ENCODE measurements around the gene ATP8A2. TPM values are rescaled to one million over a fixed set of nuclear protein-coding genes. Genes with fewer than 3 reads are reported as not detected.

ATP8A2 gene
- total RNA-seq, 2 experiments from 2014 or later = not detected

DNA sequence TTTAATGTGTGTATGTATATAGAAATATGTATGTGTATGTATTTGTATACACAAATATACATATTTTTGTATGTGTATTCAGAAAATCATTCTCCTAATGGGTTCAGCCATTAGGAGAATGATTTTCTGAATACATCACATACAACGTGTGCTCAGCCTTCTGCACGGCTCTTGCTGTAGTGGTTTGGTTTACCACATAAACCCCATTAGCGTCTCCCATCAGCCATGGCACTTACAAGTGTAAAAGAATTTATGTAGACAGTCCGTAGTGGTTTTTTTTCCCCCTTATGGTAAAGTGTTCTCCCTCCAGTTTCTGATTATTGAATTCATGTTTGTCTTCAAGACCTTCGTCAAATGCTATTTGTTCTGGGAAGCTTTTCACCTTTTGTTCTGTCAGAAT lies 38.2 kb downstream of the ATP8A2 start:
- Histone ChIP-seq H3K9me3 (ENCODE audit: low read length) (no peaks in the 10 kb centered on the region), H3K4me1 (ENCODE audit: insufficient read depth, low read length, poor library complexity, severe bottlenecking) (no peaks in the 10 kb centered on the region), H3K27ac (ENCODE audit: low read depth, low read length, poor library complexity, severe bottlenecking) (no peak overlapping the region), H2AFZ (ENCODE audit: low read length) (no peak overlapping the region), H3K4me3 (ENCODE audit: low read depth, low read length, poor library complexity, severe bottlenecking) (no peak overlapping the region), H4K20me1 (ENCODE audit: insufficient read depth, low read length) (no peaks in the 10 kb centered on the region), H3K79me2 (ENCODE audit: insufficient read depth, low read depth, low read length) (no peaks in the 10 kb centered on the region), H3K9me2 (ENCODE audit: insufficient read depth, low read length) (no peaks in the 10 kb centered on the region), H3K36me3 (ENCODE audit: insufficient read depth, low read length) (no peaks in the 10 kb centered on the region), H3K4me2 (ENCODE audit: low read length) (no peak overlapping the region)
- BruUV-seq (replicated peaks) = no TSS peak
- intact Hi-C loops (cut with micrococcal nuclease; ENCODE audit: unreplicated experiment) = no loop called here
- TF ChIP-seq, protein P1, sequence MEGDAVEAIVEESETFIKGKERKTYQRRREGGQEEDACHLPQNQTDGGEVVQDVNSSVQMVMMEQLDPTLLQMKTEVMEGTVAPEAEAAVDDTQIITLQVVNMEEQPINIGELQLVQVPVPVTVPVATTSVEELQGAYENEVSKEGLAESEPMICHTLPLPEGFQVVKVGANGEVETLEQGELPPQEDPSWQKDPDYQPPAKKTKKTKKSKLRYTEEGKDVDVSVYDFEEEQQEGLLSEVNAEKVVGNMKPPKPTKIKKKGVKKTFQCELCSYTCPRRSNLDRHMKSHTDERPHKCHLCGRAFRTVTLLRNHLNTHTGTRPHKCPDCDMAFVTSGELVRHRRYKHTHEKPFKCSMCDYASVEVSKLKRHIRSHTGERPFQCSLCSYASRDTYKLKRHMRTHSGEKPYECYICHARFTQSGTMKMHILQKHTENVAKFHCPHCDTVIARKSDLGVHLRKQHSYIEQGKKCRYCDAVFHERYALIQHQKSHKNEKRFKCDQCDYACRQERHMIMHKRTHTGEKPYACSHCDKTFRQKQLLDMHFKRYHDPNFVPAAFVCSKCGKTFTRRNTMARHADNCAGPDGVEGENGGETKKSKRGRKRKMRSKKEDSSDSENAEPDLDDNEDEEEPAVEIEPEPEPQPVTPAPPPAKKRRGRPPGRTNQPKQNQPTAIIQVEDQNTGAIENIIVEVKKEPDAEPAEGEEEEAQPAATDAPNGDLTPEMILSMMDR (conservative IDR thresholded peaks at IDR 0.05; ENCODE audit: low read length) = no peak
- TF ChIP-seq EZH2phosphoT487 (IDR thresholded peaks at IDR 0.05; ENCODE audit: borderline replicate concordance, low read depth, low read length) = no peak
- CTCF ChIA-PET (ENCODE audit: unreplicated experiment) = no interaction called here
- no peak for DNase-seq (ENCODE audit: low spot score)
- POLR2A ChIA-PET = interaction anchor here (0.5 to 0.6 kb wide), 2 partner anchors 227 to 236 kb away, joined by 3 to 4 read pairs; no protein-coding TSS in a partner anchor

DNA sequence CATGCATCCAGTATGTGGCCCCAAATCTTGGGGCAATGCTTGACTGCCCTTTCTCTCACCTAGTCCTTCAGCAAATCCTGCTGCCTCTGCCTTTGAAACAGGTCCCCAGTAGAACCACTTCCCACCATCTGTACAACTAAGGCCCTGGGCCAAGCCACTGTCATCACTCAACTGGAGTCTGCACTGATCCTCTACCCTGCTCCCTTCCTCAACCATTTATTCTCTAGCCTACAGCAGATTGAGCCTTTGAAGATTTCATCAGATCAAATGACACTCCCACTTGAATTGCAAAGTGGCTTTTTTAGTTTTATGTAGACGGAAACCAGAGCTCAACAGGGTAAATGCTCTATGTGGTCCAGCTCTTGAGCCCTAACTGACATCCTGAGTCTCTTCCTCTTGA lies 43.5 kb downstream of the ATP8A2 start:
- Histone ChIP-seq H3K36me3 (ENCODE audit: insufficient read depth, low read length) (no peaks in the 10 kb centered on the region), H3K4me2 (ENCODE audit: low read length) (no peak overlapping the region), H2AFZ (ENCODE audit: low read length) (no peak overlapping the region), H3K79me2 (ENCODE audit: insufficient read depth, low read depth, low read length) (no peaks in the 10 kb centered on the region), H3K27ac (ENCODE audit: low read depth, low read length, poor library complexity, severe bottlenecking) (no peak overlapping the region), H3K4me1 (ENCODE audit: insufficient read depth, low read length, poor library complexity, severe bottlenecking) (no peaks in the 10 kb centered on the region), H3K9me2 (ENCODE audit: insufficient read depth, low read length) (no peaks in the 10 kb centered on the region), H3K4me3 (ENCODE audit: low read depth, low read length, poor library complexity, severe bottlenecking) (no peak overlapping the region), H4K20me1 (ENCODE audit: insufficient read depth, low read length) (no peaks in the 10 kb centered on the region), H3K9me3 (ENCODE audit: low read length) (no peaks in the 10 kb centered on the region)
- TF ChIP-seq EZH2phosphoT487 (IDR thresholded peaks at IDR 0.05; ENCODE audit: borderline replicate concordance, low read depth, low read length) = no peak
- TF ChIP-seq, protein P1 (conservative IDR thresholded peaks at IDR 0.05; ENCODE audit: low read length) = no peak
- intact Hi-C loops (cut with micrococcal nuclease; ENCODE audit: unreplicated experiment) = no loop called here
- POLR2A ChIA-PET = no interaction called here
- CTCF ChIA-PET (ENCODE audit: unreplicated experiment) = no interaction called here
- no TSS peak for BruUV-seq (replicated peaks)
- no peak for DNase-seq (ENCODE audit: low spot score)

DNA sequence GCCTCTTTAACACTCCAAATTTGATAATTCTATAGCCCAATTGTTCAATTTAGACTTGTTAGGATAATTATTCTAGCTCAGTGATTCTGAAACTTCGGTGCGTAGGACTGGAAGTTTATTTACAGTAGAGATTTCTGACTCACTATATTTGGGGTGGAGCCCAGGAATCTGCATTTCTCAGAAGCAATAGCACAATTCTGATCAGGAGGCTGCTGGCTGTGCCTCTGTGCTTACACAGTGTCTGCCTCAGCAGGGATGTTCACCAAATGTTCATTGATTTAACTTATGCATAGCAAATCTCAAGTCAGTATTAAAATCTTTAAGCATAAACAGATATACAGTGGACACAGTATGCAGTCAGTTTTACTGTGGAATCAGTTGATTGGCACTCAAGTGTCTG lies 45.8 kb downstream of the ATP8A2 start:
- POLR2A ChIA-PET = no interaction called here
- Histone ChIP-seq H3K4me3 (ENCODE audit: low read depth, low read length, poor library complexity, severe bottlenecking) (no peak overlapping the region), H3K4me2 (ENCODE audit: low read length) (no peak overlapping the region), H3K79me2 (ENCODE audit: insufficient read depth, low read depth, low read length) (no peaks in the 10 kb centered on the region), H3K4me1 (ENCODE audit: insufficient read depth, low read length, poor library complexity, severe bottlenecking) (no peaks in the 10 kb centered on the region), H3K36me3 (ENCODE audit: insufficient read depth, low read length) (no peaks in the 10 kb centered on the region), H3K27ac (ENCODE audit: low read depth, low read length, poor library complexity, severe bottlenecking) (no peak overlapping the region), H3K9me2 (ENCODE audit: insufficient read depth, low read length) (no peaks in the 10 kb centered on the region), H3K9me3 (ENCODE audit: low read length) (no peaks in the 10 kb centered on the region), H4K20me1 (ENCODE audit: insufficient read depth, low read length) (no peaks in the 10 kb centered on the region), H2AFZ (ENCODE audit: low read length) (no peak overlapping the region)
- CTCF ChIA-PET (ENCODE audit: unreplicated experiment) = no interaction called here
- TF ChIP-seq, protein P1 (conservative IDR thresholded peaks at IDR 0.05; ENCODE audit: low read length) = no peak
- TF ChIP-seq EZH2phosphoT487 (IDR thresholded peaks at IDR 0.05; ENCODE audit: borderline replicate concordance, low read depth, low read length) = no peak
- DNase-seq (ENCODE audit: low spot score) = no peak
- intact Hi-C loops (cut with micrococcal nuclease; ENCODE audit: unreplicated experiment) = no loop called here
- BruUV-seq (replicated peaks) = no TSS peak

All from OCI-LY7 (cell line).